ENCODE measurements around the gene MBD2.
"Not testable (repeated sequence)": the region's sequence is repeated elsewhere in the genome, so short reads cannot be mapped to it uniquely, and the experiment has no call there.

MBD2 gene

DNA sequence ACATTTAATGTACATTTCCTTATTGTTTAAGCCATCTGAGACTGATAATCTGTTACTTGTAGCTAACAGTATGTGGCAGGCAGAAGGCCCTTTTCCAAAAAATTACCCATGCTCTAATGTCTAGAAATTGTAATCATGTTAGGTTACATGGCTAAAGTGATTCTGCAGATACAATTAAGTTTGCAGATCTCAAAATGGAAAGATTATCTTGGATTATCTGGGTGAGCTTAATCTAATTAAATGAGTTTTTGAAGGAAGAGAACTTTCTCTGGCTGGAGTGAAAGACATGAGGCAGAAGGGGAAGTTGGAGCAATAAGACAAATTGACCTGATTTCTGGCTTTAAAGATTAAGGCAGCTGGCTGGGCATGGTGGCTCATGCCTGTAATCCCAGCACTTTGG, 76.3 kb downstream of the MBD2 start:
- DNase-seq, result no peak

DNA sequence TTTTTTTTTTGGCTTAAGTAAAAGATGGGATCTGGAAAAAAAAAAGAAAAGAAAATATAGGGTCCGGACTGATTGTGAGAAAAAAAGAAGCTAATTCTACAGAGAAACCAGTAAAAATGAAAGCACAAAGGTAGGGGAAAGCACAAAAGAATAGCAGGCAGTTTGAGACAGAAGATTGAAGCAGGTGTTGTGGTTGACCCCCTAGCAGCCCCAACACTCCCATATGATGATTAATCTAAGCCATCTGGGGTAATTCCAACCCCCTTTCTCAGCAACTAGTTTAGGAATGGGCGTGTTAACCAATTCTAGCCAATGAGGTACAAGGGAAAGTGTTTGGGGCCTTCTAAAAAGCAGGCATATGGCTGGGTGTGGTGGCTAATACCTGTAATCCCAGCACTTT, 77.0 kb downstream of the MBD2 start:
- DNase-seq, result no peak

DNA sequence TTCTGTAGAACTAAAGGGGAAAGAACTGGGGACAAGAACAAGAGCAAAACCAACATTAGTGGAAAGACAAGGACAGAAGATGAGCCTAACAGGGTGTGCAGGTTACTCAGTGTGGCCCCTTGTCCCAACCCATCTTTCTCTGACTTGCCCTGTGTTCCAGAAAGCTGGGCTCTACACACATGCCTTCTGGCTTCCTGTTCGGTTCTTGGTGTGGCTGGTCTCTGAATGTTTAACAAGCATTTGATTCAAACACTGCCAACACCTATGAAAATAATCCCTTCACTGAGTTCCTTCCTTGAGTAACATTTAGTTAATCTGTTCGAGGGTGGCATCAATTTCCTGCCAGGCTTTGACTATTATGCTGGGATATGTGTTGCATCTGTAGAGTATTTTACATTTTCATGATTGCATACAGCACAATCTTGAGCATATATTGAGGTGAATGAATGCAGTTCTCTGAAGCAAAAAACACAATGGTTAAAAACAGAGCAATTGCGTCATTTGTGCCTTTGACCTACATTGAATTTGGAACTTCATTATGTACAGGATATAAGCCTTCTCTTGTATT, 83.3 kb downstream of the MBD2 start:
- no peak for DNase-seq

DNA sequence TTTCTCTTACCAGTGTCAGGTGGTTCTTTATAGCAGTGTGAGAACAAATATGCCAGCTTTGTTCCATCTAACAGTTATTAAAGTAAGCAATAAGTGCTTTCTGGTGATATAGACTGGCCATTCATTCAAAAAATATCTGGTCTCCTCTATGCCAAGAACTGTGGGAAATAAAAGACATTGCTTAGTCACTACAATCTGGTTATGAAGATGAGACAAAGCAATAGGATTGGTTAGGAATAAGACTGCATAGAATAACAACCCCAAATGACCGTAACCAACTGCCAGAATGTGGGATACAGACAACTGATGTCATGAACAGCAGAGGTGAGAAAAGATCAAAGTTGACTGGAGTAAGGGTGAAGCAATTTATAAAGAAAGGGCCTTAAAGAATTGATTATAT, 83.8 kb downstream of the MBD2 start:
- no peak for DNase-seq

DNA sequence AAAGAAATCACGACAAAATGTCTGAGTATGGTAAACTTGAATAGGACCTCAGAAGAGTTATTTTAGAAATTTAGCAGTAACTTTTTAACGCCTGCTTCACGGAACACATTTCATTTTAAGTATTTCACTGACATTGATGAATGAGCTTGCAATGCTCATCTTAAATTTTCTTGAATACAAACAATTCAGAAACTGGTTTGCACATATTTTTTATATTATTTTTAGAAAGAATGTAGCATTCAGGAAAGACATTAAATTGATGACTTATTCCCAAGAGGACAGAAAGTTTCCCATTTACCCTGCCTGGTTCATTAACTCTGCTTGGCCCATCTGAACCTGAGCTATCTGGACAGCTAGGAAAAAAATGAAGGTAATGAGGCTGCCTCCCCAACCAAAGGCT, 89.3 kb downstream of the MBD2 start:
- no peak for DNase-seq

DNA sequence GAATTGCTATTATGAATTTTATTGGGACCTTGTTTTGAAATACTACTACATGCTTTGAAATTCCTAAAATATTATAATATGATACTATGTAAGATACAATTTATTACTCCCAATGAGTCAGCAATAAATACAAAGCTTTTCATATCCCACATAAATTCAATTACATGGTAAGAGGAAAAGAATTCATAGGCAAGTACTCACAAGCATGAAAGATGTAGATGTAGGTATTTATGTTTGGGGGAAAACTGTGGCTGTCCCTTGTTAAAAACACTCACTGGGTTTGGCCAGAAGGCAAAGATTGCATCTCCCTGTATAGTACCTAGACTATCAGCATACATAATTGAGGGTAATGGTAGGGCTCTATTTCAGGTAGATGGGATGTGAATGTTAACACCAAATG, 90.4 kb downstream of the MBD2 start:
- no peak for DNase-seq

DNA sequence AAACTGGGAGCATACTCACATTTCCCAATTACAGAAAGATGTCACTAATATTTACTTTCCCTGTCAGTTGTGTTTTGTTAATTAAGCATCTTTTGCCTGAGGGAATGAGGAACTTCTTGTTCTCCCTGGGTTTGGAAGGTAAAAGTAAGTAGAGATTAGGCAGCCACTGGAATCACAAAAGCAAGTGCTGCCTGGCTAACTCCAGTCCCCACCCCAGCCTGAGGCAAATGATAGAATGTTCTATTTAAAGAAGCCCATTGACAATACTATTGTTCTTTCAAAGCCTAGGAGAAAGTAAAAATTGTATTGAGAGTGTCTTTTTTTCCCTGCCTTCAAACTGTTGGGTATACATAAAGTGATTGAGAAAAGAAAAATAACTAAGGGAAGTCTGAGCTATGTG, 93.8 kb downstream of the MBD2 start:
- DNase-seq, result no peak

DNA sequence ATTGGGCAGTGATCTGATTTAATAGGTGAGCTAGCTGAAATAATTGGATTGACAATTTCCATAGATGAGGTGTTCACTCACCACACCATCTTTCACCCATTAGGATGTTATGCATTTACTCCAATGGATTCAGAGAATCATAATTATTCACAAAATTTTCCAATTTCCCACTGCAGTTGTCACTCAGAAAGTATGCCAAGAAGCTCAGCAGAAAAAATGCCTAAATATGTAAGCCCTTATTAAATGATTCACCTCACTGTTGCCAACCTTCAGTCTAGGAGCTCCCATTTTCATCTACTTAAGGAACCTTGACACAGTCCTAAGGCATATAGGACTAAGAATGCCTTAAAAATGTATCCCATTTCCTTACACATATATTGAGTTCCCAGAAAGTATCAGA, 94.3 kb downstream of the MBD2 start:
- DNase-seq, result no peak

DNA sequence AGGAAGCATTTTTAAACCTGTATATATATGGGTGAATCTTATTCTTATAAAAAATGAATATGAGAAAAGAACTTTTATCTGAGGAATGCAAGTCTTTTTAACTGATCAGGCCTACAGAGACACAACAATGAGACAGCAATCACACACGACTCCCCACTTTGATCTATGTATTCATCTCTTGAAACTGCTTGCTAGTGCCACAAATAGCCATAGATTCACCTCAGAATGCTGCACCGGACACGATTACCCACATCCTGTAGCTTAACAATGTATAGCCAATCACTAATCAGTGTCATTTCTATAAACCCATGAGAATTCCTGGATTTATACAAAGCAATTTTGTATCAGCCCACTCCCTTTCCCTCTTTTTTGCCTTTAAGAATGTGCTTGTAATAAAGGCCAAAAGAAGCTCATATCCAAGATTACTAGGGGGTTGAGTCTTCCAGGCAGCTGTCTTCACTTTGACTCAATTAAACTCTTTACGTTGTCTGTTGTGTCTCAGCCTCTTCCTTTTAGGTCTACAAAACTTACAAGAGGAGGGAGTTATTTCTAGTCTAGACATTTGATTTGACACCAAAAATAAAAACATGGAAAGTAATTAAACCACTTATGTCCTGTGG, 94.9 kb downstream of the MBD2 start:
- DNase-seq, result no peak

DNA sequence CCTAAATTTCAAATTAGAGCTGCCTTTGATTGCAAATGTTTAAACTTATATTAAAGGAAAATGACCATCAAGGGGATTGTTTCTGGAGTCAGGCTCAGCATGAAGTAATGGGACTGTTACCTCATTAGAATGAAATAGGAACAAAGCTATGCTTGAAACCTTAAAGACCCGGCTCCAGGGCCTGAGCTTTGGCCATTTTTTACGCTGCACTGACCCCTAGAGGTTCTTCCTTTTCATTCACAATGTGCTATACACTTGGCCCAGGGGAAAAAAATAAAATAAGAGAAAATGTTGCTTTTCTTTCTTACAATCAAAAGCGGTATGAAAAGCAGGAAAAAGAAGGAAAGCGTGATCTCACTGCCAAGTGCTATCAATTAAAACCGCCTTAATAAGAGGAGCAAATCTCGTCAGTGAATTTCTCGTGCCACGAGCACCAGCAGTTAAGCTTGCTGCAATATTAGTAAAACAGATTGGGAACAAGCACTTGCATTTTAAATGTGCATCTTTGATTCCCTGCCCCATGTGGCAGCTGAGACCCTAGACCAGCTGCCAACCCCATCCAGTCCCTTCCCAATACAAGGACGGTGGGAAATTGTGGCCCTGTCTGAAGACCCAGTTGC, 96.6 kb downstream of the MBD2 start:
- DNase-seq, result peak; percentile 47

DNA sequence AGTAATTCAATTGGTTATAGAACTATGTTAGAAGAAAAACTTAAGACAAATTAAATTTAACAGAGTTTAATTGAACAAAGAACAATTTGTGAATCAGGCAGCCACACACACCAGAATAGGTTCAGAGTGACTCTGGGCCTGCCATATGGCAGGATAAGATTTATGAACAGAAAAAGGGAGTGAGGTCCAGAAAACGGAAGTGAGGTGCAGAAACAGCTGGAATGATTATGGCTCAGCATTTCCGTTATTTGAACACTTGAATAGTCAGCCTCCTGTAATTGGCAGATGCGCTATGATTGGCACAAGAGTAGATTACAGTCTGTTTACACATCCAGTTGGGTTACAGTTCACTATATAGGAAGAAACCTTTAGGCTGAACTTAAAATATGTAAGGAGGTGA, 99.0 kb downstream of the MBD2 start:
- DNase-seq, result no peak

DNA sequence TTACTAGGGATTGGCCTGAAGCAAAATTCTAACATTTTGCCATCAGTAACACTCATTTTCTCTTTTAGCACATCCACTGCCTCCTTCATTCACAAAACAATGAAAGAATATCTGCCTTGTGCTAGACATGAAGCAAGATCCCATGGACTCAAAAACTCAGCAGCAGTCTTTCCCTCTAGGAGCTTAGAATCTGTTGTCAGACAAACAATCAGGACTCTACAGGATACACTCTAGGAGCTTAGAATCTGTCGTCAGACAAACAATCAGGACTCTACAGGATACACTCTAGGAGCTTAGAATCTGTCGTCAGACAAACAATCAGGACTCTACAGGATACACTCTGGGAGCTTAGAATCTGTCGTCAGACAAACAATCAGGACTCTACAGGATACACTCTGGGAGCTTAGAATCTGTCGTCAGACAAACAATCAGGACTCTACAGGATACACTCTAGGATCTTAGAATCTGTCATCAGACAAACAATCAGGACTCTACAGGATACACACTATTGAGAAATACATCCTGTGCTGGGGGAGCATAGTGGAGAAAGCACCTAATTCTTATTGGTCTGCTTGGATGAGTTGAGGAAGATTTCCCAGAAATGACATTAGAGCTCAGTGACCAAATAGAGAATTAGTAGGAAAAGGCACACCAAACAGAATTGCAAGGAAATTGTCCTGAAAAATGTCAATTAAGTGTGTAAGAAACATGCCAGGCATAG, 100.6 kb downstream of the MBD2 start:
- DNase-seq, result not testable (repeated sequence)

DNA sequence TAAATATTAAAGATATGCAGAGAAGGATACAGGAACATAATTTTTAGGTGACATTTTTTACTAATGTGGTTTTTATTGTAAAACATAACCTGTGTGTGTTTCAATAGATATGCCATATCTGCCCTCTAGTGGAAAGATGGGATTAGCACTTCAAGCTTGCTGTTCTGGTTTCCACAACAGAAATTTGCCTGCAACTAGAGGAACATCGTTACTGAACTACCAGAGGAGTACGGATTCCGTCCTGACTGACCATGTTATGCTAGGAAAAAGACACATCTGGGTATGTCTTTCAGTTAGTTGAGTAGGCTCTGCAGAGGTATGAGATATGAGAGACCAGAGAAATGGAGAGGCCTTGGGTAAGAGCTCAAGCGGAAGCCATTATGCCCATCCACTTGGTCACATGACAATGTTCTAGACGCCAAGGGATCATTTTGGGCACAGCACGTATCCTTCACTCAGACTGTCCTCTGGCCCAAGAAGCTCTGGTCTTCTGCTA, 104.9 kb downstream of the MBD2 start:
- DNase-seq, result peak; percentile 79

DNA sequence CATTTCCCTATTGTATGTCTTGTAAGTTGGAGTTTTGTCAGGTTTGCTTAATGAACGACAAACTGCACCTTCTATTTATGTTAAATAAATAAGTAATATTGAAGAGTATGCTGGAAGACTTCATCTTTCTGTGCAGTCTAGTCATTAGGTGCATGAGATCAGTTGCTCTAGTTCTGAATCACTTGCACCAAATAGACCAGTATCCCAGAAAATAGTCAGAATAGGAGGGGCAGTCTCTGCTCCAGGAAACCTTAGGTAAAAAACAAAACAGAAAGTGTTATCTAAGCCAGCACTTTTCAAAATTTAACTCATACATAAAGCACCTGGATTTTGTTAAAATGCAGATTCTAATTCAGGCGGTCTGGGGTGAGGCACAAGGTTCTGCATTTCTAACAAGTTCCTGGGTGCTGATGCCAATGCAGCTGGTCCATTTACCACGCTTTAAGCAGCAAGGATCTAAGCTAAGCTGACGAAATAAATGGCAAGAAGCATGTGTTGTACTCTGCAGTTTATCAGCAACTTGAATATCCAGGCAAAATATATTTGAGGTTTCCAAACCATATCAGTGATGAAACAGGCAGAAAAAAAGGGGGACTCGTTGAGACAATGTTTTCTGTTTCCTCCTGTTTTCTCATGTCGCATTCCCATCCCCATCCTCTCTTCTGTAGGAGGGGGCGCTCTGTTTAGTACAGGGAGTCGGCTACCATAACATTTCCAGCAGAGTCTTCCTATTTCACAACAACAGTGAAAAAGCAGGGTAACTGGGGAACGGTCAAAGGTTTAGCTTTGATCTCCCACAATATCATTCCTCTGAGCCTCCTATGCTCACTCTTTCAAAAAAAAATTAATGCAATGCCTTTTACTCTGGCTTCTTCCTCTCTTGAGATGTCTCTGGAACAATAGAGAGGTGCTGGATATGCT, 106.4 kb downstream of the MBD2 start:
- DNase-seq, result no peak

DNA sequence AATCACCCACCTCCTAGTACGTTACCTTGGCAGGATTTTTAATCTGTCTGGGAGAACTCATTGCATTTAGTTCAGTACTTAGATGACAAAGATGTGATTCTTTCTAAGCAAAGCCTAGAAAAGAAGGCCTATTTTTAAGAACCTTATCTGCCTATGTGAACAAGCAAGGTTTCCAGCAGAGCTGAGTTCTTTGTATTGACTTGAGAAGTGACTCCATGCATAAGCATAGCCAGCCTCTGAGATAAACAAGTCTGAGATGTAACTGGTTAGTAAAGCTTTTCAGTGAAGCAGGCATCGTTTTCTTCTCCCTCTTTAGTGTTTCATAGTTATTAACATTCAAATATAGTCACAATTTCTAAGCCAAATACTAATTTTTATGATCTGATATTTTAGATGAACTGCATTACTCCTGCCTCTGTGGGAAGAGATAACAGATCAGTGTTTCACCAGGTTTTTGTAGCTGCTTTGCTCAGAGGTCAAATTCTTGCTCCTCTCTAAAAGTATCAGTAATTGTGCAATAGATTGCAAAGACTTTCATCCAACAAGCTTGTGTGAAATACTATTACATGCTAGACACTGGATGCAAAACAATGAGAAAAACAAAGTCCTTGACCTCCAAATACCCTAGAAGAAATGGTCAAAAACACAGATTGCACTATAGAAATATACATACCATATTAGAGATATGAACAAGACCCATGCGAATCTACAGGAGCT, 107.8 kb downstream of the MBD2 start:
- no peak for DNase-seq

DNA sequence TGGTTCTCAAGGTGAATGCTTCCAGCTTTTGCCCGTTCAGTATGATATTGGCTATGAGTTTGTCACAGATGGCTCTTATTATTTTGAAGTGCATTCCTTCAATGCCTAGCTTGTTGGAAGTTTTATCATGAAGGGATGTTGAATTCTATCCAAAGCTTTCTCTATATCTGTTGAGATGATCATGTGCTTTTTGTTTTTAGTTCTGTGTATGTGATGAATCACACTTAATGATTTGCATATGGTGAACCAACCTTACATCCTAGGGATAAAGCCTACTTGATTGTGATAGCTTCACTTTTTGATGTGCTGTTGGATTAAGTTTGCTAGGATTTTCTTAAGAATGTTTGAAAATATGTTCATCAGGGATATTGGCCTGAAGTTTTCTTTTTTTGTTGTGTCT, 112.1 kb downstream of the MBD2 start:
- no peak for DNase-seq

DNA sequence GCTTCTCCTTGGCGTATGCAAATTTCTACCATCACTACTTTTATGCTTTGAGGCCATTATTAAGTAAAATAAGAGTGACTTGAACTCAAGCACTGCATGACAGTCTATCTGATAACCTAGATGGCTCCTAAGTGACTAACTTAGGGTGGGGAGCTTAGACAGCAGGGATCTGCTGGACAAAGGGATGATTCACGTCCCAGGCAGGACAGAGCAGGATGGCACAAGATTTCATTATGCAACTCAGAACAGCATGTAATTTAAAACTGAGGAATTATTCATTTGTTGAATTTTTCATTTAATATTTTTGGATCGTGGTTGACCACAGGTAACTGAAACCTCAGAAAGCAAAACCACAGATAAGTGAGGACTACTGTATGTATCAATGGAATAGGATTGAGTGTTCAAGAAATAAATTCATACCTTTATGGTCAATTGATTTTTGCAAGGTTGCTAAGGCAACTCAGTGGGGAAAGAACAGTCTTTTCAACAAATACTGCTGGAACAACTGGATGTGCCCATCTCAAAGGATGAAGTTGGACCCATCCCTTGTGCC, 115.3 kb downstream of the MBD2 start:
- no peak for DNase-seq

DNA sequence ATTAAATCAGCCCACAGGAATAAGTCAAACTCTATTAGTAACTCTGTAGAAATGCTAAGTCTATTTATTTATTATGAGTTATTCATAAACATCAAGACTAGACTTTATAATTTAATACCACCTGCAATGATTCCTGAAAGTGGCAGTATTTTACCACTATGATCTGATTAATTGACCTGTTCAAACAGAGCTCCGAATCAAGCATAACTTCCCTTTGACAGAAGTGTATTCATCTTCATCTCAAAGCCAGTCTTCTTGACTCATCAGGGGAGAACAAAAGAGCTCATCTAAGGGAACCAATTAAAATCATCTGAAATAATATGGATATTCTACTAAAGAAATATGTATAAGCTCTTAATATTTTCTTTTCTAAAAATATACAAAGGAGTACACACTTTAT, 122.3 kb downstream of the MBD2 start:
- no peak for DNase-seq

Data from NCI-H1092 treated with DMSO at 0.1 percent for 48 hours (cell line).